GM23248 (cell line): ENCODE measurements around the gene AICDA. TPM values are rescaled to one million over a fixed set of nuclear protein-coding genes. Genes with fewer than 3 reads are reported as not detected.

Source experiments
- DNase-seq: peaks from one replicate; pipeline ENCODE4 v3.0.0-alpha.2; 2015
- H2AFZ ChIP-seq: fragments of 200-600 bp; sonication (generic); 2 replicates; pipeline ENCODE4 v1.6.1; 2016; ENCODE audit warnings: antibody characterized with exemption
- H3F3A ChIP-seq: fragments of 200-600 bp; sonication (generic); 2 replicates; pipeline ENCODE4 v1.6.1; 2016; ENCODE audit warnings: mild to moderate bottlenecking, antibody characterized with exemption, mixed run types; ENCODE audit not compliant: insufficient read depth
- H3K27ac ChIP-seq: fragments of 200-600 bp; sonication (generic); 2 replicates; pipeline ENCODE4 v1.5.1; 2016; ENCODE audit warnings: mild to moderate bottlenecking
- H3K27me3 ChIP-seq: fragments of 200-600 bp; sonication (generic); replicated peaks from 2 replicates; pipeline ENCODE4 v1.6.1; 2016; ENCODE audit warnings: mild to moderate bottlenecking; ENCODE audit not compliant: insufficient read depth
- H3K36me3 ChIP-seq: fragments of 200-600 bp; sonication (generic); 2 replicates; pipeline ENCODE4 v1.6.1; 2016; ENCODE audit warnings: low read depth, mild to moderate bottlenecking
- H3K4me1 ChIP-seq: fragments of 200-600 bp; sonication (generic); 2 replicates; pipeline ENCODE4 v1.6.1; 2016; ENCODE audit warnings: mild to moderate bottlenecking; ENCODE audit not compliant: insufficient read depth
- H3K4me2 ChIP-seq: fragments of 200-600 bp; sonication (generic); one replicate; pipeline ENCODE4 v1.6.1; 2016; ENCODE audit warnings: mild to moderate bottlenecking; ENCODE audit not compliant: unreplicated experiment
- H3K4me3 ChIP-seq: fragments of 200-600 bp; sonication (generic); 2 replicates; pipeline ENCODE4 v1.5.1; 2016; ENCODE audit warnings: mild to moderate bottlenecking
- H3K79me2 ChIP-seq: fragments of 200-600 bp; sonication (generic); 2 replicates; pipeline ENCODE4 v1.6.1; 2016; ENCODE audit warnings: mild to moderate bottlenecking; ENCODE audit not compliant: insufficient read depth
- H3K9ac ChIP-seq: fragments of 200-600 bp; sonication (generic); 2 replicates; pipeline ENCODE4 v1.6.1; 2016; ENCODE audit warnings: mild to moderate bottlenecking
- H3K9me2 ChIP-seq: fragments of 200-600 bp; sonication (generic); 2 replicates; pipeline ENCODE4 v1.6.1; 2016; ENCODE audit warnings: mixed run types, mild to moderate bottlenecking, moderate library complexity; ENCODE audit not compliant: insufficient read depth
- H3K9me3 ChIP-seq: fragments of 200-600 bp; sonication (generic); one replicate; pipeline ENCODE4 v1.6.1; 2017; ENCODE audit warnings: low read depth
- H4K20me1 ChIP-seq: fragments of 200-600 bp; sonication (generic); 2 replicates; pipeline ENCODE4 v1.6.0; 2016; ENCODE audit not compliant: insufficient read depth
- EZH2 ChIP-seq: fragments of 200-600 bp; sonication (generic); IDR thresholded peaks from 2 replicates; pipeline ENCODE4 v1.6.1; 2018; ENCODE audit warnings: antibody characterized with exemption, mild to moderate bottlenecking; ENCODE audit not compliant: insufficient read depth, poor library complexity, severe bottlenecking
- EZH2phosphoT487 ChIP-seq: fragments of 200-600 bp; sonication (generic); IDR thresholded peaks from 2 replicates; pipeline ENCODE4 v1.6.1; 2018; ENCODE audit warnings: antibody characterized with exemption, moderate library complexity, mild to moderate bottlenecking, low read depth; ENCODE audit not compliant: insufficient read depth
- WGBS, 2 experiments: methylation state at CpG; one replicate each; pipeline ENCODE4 v1.1.6; 2015 to 2017; ENCODE audit warnings: low lambda C conversion rate in 2 of 2, low coverage in 1 of 2; ENCODE audit errors: missing lambda C conversion rate in 2 of 2; 5-methylcytosine and 5-hydroxymethylcytosine counted together
- in situ Hi-C: fragments of 300-500 bp; cut with MboI; formaldehyde crosslinking; loops from 2 replicates; pipeline ENCODE4 v1.15.0; 2020
- polyA plus RNA-seq: library from polyadenylated mRNA; unstranded; fragments of >200 nt; fragmentation: Nextera tagmentation; extraction: Ambion mirVana; gene quantifications from 2 replicates; pipeline ENCODE4 v1.2.1, GENCODE V29; 2016
- total RNA-seq: library from RNA; depleted of rRNA; stranded (reverse); fragments of >200 nt; shearing (Covaris generic); gene quantifications from 2 replicates; pipeline ENCODE4 v1.2.3, GENCODE V29; 2014

The AICDA gene
- total and polyA plus RNA-seq, 2 experiments from 2014 or later = not detected

DNA sequence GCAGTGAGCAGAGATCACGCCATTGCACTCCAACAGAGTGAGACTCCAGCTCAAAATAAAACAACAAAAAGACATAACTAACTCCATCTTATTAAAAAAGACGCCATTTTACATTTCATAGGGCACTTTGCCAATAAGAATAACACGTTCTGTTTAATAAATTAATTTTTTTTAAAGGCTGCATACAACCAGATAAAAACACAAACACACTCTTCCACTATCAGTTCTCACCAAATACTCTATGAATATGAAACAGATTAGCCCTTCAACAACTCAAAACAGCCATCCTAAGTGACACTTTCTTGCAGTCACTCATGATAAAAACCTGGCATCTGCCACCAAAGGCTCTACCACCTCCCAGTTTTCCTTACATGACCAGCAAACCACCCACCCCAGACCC is 16.1 kb downstream of the AICDA start:
- no peak overlapping the region for H3K4me2 ChIP-seq
- WGBS, 2 experiments = 22 to 27% methylated on average over 3 of the region's 3 CpGs
- H3K4me1 ChIP-seq = no peaks in the 10 kb centered on the region
- H3K9ac ChIP-seq = no peak overlapping the region
- H3K27me3 ChIP-seq = no peaks in the 10 kb centered on the region; the same call in 1 of the 2 replicates
- no peak for TF ChIP-seq EZH2
- TF ChIP-seq EZH2phosphoT487 = no peak
- H3K27ac ChIP-seq = no peak overlapping the region
- H3K79me2 ChIP-seq = no peaks in the 10 kb centered on the region
- no peak overlapping the region for H2AFZ ChIP-seq
- no peak overlapping the region for H3K4me3 ChIP-seq
- no peak for DNase-seq
- H3K9me3 ChIP-seq = no peaks in the 10 kb centered on the region
- no peaks in the 10 kb centered on the region for H3F3A ChIP-seq
- no peaks in the 10 kb centered on the region for H3K9me2 ChIP-seq
- H4K20me1 ChIP-seq = no peaks in the 10 kb centered on the region
- in situ Hi-C loops = no loop called here
- H3K36me3 ChIP-seq = no peaks in the 10 kb centered on the region

DNA sequence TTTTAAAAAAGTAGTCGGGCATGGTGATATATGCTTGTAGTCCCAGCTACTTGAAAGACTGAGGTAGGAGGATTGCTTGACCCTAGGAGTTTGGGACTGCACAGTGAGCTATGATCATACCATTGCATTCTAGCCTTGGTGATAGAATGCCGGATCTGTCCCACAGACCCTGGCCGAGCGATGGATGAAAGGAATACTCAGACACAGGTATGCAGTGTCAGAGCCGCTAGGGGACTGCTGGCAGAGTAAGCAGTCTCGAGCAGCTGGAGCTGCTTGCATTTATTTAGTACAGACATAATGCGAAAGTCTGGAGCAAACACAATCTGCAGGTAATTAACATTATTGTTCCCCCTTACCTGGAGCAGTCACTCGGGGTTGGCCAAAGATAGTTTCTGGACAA is 18.6 kb downstream of the AICDA start:
- Histone ChIP-seq H3K4me2 (no peak overlapping the region), H3K9me3 (no peaks in the 10 kb centered on the region), H3K9ac (no peak overlapping the region), H3K4me3 (no peak overlapping the region), H3K9me2 (no peaks in the 10 kb centered on the region), H3K27me3 (no peaks in the 10 kb centered on the region; the same call in 1 of the 2 replicates), H4K20me1 (no peaks in the 10 kb centered on the region), H3K36me3 (no peaks in the 10 kb centered on the region), H3K79me2 (no peaks in the 10 kb centered on the region), H3K4me1 (no peaks in the 10 kb centered on the region), H2AFZ (no peak overlapping the region), H3K27ac (no peak overlapping the region), H3F3A (no peaks in the 10 kb centered on the region)
- TF ChIP-seq EZH2 = no peak
- WGBS, 2 experiments = 29 to 33% methylated on average over 8 of the region's 8 CpGs
- DNase-seq = no peak
- in situ Hi-C loops = no loop called here

DNA sequence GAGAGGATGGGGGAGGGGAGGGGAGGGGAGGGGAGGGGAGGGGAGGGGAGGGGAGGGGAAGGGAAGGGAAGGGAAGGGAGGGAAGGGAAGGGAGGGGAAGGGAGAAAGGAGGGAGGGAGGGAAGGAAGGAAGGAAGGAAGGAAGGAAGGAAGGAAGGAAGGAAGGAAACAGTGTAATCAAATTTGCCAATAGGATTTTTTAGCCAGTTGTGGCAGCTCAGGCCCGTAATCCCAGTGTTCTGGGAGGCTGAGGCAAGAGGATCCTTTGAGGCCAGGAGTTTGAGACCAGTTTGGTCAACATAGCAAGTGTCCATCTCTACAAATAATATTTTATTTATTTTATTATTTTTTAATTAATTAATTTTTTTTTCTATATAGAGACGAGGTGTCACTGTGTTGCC is 19.4 kb downstream of the AICDA start:
- no peak overlapping the region for H3K4me2 ChIP-seq
- 49 to 69% methylated on average over 2 of the region's 2 CpGs for WGBS, 2 experiments
- TF ChIP-seq EZH2phosphoT487 (no peak), EZH2 (no peak)
- no peak for DNase-seq
- no peak overlapping the region for H2AFZ ChIP-seq
- H3K9ac ChIP-seq = no peak overlapping the region
- H3K27me3 ChIP-seq = no peaks in the 10 kb centered on the region; the same call in 1 of the 2 replicates
- in situ Hi-C loops = no loop called here
- H3F3A ChIP-seq = no peaks in the 10 kb centered on the region
- no peaks in the 10 kb centered on the region for H4K20me1 ChIP-seq
- H3K4me3 ChIP-seq = no peak overlapping the region
- H3K36me3 ChIP-seq = no peaks in the 10 kb centered on the region
- no peaks in the 10 kb centered on the region for H3K79me2 ChIP-seq
- no peaks in the 10 kb centered on the region for H3K9me3 ChIP-seq
- H3K9me2 ChIP-seq = no peaks in the 10 kb centered on the region
- H3K4me1 ChIP-seq = no peaks in the 10 kb centered on the region
- H3K27ac ChIP-seq = no peak overlapping the region

DNA sequence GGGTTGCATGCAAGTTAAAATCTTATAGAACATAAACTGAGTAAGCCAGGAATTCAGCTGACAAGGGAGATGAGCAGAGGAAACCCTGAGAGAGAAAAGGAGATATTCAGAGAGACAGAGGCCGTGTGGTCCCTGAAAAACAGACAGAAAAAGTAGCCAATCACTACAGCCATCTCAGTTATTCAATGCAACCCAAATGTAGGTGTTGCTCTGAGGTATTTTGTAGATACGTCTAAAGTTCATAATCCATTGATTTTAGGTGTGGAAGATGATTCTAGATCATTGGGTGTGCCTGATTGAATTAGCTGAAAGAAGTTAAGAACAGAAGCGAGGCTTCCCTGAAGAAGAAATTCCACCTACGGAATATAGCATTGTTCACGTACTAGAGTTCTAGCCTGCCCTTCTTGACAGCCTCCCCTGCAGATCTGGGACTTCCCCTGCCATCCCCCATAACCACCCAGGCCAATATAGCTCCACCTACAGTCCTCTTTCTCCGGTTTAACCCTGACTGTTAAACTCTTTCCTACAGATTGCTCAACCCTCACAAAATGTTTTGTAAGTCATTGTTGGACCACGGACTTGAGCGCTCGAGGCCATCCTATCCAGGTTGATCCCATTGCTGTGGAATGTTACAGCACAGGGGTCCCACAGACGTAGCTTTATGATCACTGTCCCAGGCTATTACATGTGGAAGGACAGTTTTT is 21.7 kb downstream of the AICDA start:
- no peak for TF ChIP-seq EZH2phosphoT487
- no peak for TF ChIP-seq EZH2
- no peaks in the 10 kb centered on the region for H3K36me3 ChIP-seq
- no peak overlapping the region for H3K9ac ChIP-seq
- no peaks in the 10 kb centered on the region for H3K79me2 ChIP-seq
- no peaks in the 10 kb centered on the region for H3F3A ChIP-seq
- H3K4me2 ChIP-seq = no peak overlapping the region
- in situ Hi-C loops = no loop called here
- H3K4me1 ChIP-seq = no peaks in the 10 kb centered on the region
- no peak for DNase-seq
- H3K9me2 ChIP-seq = no peaks in the 10 kb centered on the region
- H4K20me1 ChIP-seq = no peaks in the 10 kb centered on the region
- WGBS, 2 experiments = 44 to 50% methylated on average over 10 of the region's 10 CpGs
- H3K9me3 ChIP-seq = no peaks in the 10 kb centered on the region
- no peak overlapping the region for H3K4me3 ChIP-seq
- H3K27me3 ChIP-seq = no peaks in the 10 kb centered on the region; the same call in 1 of the 2 replicates
- no peak overlapping the region for H3K27ac ChIP-seq
- H2AFZ ChIP-seq = no peak overlapping the region
